DND-41 (cell line): Measurements from ENCODE around the gene GRID1.

ENCODE experiments used
- ATAC-seq: fragments of 200-7000 bp; cut with Tn5 transposase; 3 replicates; pipeline ENCODE4 v1.9.1; 2021; ENCODE audit warnings: low read depth; ENCODE audit not compliant: insufficient read depth
- DNase-seq: peaks from one replicate; pipeline ENCODE4 v3.0.0-alpha.2; 2020
- H2AFZ ChIP-seq: 2 replicates; pipeline ENCODE4 v1.6.0; 2012; ENCODE audit warnings: low read depth, low read length
- H3K27ac ChIP-seq: 2 replicates; pipeline ENCODE4 v1.5.1; 2012; ENCODE audit warnings: low read length, inconsistent platforms
- H3K27me3 ChIP-seq: fragments of 200-600 bp; sonication (generic); 2 replicates; pipeline ENCODE4 v1.6.0; 2012; ENCODE audit warnings: low read length, mild to moderate bottlenecking, inconsistent platforms; ENCODE audit not compliant: insufficient read depth, poor library complexity
- H3K36me3 ChIP-seq: 2 replicates; pipeline ENCODE4 v1.5.1; 2012; ENCODE audit warnings: low read length, inconsistent platforms; ENCODE audit not compliant: insufficient read depth
- H3K4me1 ChIP-seq: 2 replicates; pipeline ENCODE4 v1.5.1; 2012; ENCODE audit warnings: mild to moderate bottlenecking, low read length; ENCODE audit not compliant: insufficient read depth
- H3K4me2 ChIP-seq: 2 replicates; pipeline ENCODE4 v1.6.0; 2012; ENCODE audit warnings: mild to moderate bottlenecking, moderate library complexity, low read length, inconsistent platforms; ENCODE audit not compliant: insufficient read depth
- H3K4me3 ChIP-seq, 2 experiments: fragments of 200-600 bp in 1 of 2; shearing (Covaris generic) in 1 of 2; 2 replicates each; pipeline ENCODE4 v1.5.1; 2012 to 2016; ENCODE audit warnings: inconsistent platforms in 2 of 2, low read length in 2 of 2, mild to moderate bottlenecking in 2 of 2, low read depth in 1 of 2, moderate library complexity in 1 of 2
- H3K79me2 ChIP-seq: 2 replicates; pipeline ENCODE4 v1.6.0; 2012; ENCODE audit warnings: low read length, inconsistent platforms; ENCODE audit not compliant: insufficient read depth
- H3K9ac ChIP-seq: 2 replicates; pipeline ENCODE4 v1.6.0; 2012; ENCODE audit warnings: low read depth, mild to moderate bottlenecking, inconsistent platforms, low read length, moderate library complexity
- H3K9me3 ChIP-seq: 2 replicates; pipeline ENCODE4 v1.5.1; 2012; ENCODE audit warnings: low read length, moderate library complexity, mild to moderate bottlenecking, inconsistent platforms; ENCODE audit not compliant: insufficient read depth, severe bottlenecking
- H4K20me1 ChIP-seq: 2 replicates; pipeline ENCODE4 v1.6.0; 2012; ENCODE audit warnings: low read length; ENCODE audit not compliant: insufficient read depth
- EZH2 ChIP-seq: IDR thresholded peaks from 3 replicates; pipeline ENCODE4 v1.6.1; 2012; ENCODE audit warnings: borderline replicate concordance, low read depth, mild to moderate bottlenecking, moderate library complexity, low read length, inconsistent platforms; ENCODE audit not compliant: severe bottlenecking
- TF ChIP-seq, protein P1 (sequence below): IDR thresholded peaks from 2 replicates; pipeline ENCODE4 v1.5.1; 2012; ENCODE audit warnings: borderline replicate concordance, low read length, moderate library complexity, mild to moderate bottlenecking; ENCODE audit not compliant: poor library complexity, severe bottlenecking; ENCODE audit errors: extremely low read depth

Gene GRID1

DNA sequence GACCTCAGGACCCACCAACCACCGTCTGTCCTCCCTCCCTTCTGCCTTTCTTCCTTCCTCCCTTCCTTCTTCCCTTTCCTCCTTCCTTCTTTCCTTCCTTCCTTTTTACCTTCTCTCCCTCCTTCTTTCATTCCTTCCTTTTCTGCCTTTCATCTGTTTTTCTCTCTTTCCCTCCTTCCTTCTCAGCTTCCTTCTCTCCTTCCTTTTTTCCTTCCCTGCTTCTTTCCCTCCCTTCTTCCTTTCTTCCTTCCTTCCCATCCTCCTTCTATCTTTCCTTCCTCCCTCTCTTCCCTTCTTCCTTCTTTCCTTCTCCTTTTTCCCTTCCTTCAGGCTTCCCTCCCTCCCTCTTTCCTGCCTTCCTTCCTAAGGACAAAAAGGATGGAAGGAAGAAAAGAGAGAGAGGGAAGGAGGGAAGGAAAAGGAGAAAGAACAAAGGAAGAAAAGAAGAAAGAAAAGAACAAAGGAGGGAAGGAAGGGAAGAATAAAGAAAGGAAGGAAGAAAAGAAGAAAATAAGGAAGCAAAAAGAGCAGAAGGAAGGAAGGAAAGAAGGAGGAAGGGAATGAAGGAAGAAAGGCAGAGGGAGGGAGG is 405.0 kb downstream of the GRID1 start:
- Histone ChIP-seq H3K9ac (no peak overlapping the region), H3K79me2 (no peaks in the 10 kb centered on the region), H3K4me1 (no peaks in the 10 kb centered on the region), H3K4me2 (no peak overlapping the region), H3K27ac (no peak overlapping the region), H3K27me3 (peaks cover 7% of the 10 kb centered on the region), H3K36me3 (no peaks in the 10 kb centered on the region), H4K20me1 (no peaks in the 10 kb centered on the region), H3K4me3 (no peak overlapping the region), H2AFZ (no peak overlapping the region), H3K9me3 (no peaks in the 10 kb centered on the region)
- no peak for TF ChIP-seq EZH2
- DNase-seq (no peak), ATAC-seq (no peak)

DNA sequence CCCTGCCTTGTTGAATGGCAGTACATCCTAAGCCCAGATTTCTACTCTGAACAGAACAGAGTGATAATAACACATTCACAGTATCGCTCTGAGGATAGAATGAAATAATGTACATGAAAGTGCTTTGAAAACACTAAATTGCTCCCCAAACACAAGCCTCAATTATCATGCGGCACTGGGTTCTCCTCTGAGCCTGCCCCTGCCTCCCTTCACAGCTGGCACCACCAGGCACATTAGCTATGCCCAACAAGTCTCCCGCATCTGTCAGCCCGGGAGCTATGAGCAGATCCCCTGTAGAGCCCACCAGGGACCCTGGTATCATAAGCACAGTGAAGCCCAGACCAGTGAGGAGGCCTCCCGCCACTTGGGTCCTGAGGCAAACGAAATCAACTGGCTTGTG is 405.5 kb downstream of the GRID1 start:
- H4K20me1 ChIP-seq = no peaks in the 10 kb centered on the region
- DNase-seq (no peak), ATAC-seq (no peak)
- H3K27ac ChIP-seq = no peak overlapping the region
- no peak overlapping the region for H2AFZ ChIP-seq
- H3K4me3 ChIP-seq = no peak overlapping the region
- no peak overlapping the region for H3K4me2 ChIP-seq
- no peak overlapping the region for H3K9ac ChIP-seq
- H3K79me2 ChIP-seq = no peaks in the 10 kb centered on the region
- no peaks in the 10 kb centered on the region for H3K9me3 ChIP-seq
- H3K4me1 ChIP-seq = no peaks in the 10 kb centered on the region
- peaks cover 7% of the 10 kb centered on the region for H3K27me3 ChIP-seq
- TF ChIP-seq EZH2 = no peak
- TF ChIP-seq, protein P1, sequence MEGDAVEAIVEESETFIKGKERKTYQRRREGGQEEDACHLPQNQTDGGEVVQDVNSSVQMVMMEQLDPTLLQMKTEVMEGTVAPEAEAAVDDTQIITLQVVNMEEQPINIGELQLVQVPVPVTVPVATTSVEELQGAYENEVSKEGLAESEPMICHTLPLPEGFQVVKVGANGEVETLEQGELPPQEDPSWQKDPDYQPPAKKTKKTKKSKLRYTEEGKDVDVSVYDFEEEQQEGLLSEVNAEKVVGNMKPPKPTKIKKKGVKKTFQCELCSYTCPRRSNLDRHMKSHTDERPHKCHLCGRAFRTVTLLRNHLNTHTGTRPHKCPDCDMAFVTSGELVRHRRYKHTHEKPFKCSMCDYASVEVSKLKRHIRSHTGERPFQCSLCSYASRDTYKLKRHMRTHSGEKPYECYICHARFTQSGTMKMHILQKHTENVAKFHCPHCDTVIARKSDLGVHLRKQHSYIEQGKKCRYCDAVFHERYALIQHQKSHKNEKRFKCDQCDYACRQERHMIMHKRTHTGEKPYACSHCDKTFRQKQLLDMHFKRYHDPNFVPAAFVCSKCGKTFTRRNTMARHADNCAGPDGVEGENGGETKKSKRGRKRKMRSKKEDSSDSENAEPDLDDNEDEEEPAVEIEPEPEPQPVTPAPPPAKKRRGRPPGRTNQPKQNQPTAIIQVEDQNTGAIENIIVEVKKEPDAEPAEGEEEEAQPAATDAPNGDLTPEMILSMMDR = no peak
- H3K36me3 ChIP-seq = no peaks in the 10 kb centered on the region

GRCh38 chr10:85959239-85959638 is 407.4 kb downstream of the GRID1 start:
- no peaks in the 10 kb centered on the region for H3K9me3 ChIP-seq
- DNase-seq (no peak), ATAC-seq (no peak)
- peaks cover 7% of the 10 kb centered on the region for H3K27me3 ChIP-seq
- H3K9ac ChIP-seq = no peak overlapping the region
- TF ChIP-seq EZH2 = no peak
- TF ChIP-seq, protein P1 = no peak
- no peak overlapping the region for H2AFZ ChIP-seq
- no peaks in the 10 kb centered on the region for H3K36me3 ChIP-seq
- no peaks in the 10 kb centered on the region for H4K20me1 ChIP-seq
- H3K79me2 ChIP-seq = no peaks in the 10 kb centered on the region
- H3K4me2 ChIP-seq = no peak overlapping the region
- H3K4me1 ChIP-seq = no peaks in the 10 kb centered on the region
- no peak overlapping the region for H3K4me3 ChIP-seq
- no peak overlapping the region for H3K27ac ChIP-seq

DNA sequence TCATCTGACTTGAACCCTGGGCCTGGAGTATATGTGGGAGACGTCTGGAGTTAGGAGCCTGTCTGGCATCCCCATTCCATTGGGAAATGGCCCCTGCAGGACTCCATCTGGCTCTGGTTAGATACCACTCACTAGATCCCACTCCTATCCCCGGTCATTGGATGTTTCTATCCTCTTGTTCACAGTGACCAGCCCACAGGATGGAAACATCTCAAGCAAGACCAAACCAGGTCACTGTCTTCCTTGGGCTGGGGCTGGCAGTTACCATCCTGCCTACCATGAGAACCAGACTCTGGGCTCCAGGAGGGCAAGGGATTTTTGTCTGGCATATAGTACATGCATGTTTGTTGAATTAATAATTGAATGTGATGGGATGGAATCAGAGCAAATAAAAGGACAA is 415.7 kb downstream of the GRID1 start:
- Histone ChIP-seq H3K36me3 (no peaks in the 10 kb centered on the region), H3K4me1 (0 out of 2 replicates have a peak, but pooled peaks cover 3% of the 10 kb centered on the region)
- ATAC-seq = no peak

More for the DNA sequence above, 415.7 kb downstream of the GRID1 start:
- TF ChIP-seq, protein P1 = no peak
- TF ChIP-seq EZH2 = no peak
- Histone ChIP-seq H3K27me3 (peaks cover 2% of the 10 kb centered on the region), H3K4me2 (no peak overlapping the region), H4K20me1 (no peaks in the 10 kb centered on the region), H3K27ac (no peak overlapping the region), H3K9me3 (no peaks in the 10 kb centered on the region), H3K79me2 (no peaks in the 10 kb centered on the region), H3K4me3 (no peak overlapping the region), H2AFZ (no peak overlapping the region), H3K9ac (no peak overlapping the region)
- DNase-seq = no peak
